Nephron (organoid): ENCODE results near the gene ABCC3.
A peak's percentile ranks its signal among the peaks of the same experiment; 100 is the strongest.

ENCODE experiments used
- H3K27ac Mint-ChIP-seq, 3 experiments: 2 replicates each; pipeline ENCODE4 v1.8.0; 2020; ENCODE audit warnings: mixed read lengths in 3 of 3, mild to moderate bottlenecking in 2 of 3, moderate library complexity in 1 of 3
- H3K27me3 Mint-ChIP-seq: 2 replicates; pipeline ENCODE4 v1.8.0; 2021; ENCODE audit warnings: low read depth, mild to moderate bottlenecking, moderate library complexity, mixed read lengths
- H3K36me3 Mint-ChIP-seq: 2 replicates; pipeline ENCODE4 v1.8.0; 2020; ENCODE audit warnings: low read depth, mixed read lengths
- H3K4me1 Mint-ChIP-seq: 2 replicates; pipeline ENCODE4 v1.8.0; 2020; ENCODE audit warnings: mixed read lengths
- H3K4me3 Mint-ChIP-seq, 3 experiments: 2 replicates each; pipeline ENCODE4 v1.8.0; 2020; ENCODE audit warnings: mild to moderate bottlenecking in 3 of 3, mixed read lengths in 3 of 3, moderate library complexity in 2 of 3
- H3K9me3 Mint-ChIP-seq: 2 replicates; pipeline ENCODE4 v1.8.0; 2020; ENCODE audit warnings: mixed read lengths
- TF ChIP-seq, protein P1 (sequence below), 3 experiments: fragments of 200-600 bp; sonication (generic); IDR thresholded peaks; one replicate each; pipeline ENCODE4 v1.5.0; 2021; ENCODE audit warnings: antibody characterized with exemption in 3 of 3; ENCODE audit not compliant: unreplicated experiment in 3 of 3

Gene ABCC3

DNA sequence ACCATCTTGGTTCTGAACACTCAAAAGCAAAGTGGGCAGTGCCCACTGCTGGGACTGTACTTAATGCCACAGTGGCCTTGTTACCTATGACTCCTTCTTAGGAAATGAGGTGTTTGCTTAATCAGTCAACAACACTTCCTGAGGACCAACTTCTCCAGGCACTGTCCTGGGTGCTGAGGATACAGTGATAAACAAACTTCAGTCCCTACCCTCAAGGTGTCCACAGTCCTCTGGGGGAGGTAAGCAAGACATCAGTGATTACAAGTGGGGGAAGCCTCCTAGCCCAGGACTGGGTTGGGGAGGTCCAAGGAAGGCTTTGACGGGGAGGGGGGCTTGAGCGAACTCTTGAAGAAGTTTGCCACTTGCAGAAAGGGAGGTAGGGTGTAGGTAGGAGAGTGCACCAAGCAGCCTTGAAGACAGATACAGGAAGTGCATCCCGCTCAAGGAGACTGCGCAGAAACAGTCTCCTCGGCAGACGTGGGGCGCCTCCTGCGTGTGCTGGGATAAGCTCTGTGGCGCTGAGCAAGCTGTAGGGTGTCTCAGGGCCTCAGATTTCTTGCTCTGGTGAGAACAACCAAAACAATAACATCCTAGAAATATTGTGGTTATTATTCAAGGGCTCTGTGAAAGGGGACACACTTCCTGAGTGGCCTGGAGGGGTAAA is 2.6 kb upstream of the ABCC3 start:
- Mint-ChIP-seq H3K36me3 (no peaks in the 10 kb centered on the region), H3K27ac (no peak overlapping the region), H3K4me3 (no peak overlapping the region), H3K9me3 (no peaks in the 10 kb centered on the region), H3K27me3 (peaks cover 71% of the 10 kb centered on the region), H3K4me1 (peaks cover 54% of the 10 kb centered on the region)
- TF ChIP-seq, protein P1, sequence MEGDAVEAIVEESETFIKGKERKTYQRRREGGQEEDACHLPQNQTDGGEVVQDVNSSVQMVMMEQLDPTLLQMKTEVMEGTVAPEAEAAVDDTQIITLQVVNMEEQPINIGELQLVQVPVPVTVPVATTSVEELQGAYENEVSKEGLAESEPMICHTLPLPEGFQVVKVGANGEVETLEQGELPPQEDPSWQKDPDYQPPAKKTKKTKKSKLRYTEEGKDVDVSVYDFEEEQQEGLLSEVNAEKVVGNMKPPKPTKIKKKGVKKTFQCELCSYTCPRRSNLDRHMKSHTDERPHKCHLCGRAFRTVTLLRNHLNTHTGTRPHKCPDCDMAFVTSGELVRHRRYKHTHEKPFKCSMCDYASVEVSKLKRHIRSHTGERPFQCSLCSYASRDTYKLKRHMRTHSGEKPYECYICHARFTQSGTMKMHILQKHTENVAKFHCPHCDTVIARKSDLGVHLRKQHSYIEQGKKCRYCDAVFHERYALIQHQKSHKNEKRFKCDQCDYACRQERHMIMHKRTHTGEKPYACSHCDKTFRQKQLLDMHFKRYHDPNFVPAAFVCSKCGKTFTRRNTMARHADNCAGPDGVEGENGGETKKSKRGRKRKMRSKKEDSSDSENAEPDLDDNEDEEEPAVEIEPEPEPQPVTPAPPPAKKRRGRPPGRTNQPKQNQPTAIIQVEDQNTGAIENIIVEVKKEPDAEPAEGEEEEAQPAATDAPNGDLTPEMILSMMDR (IDR thresholded peaks at IDR 0.05; ENCODE audit: unreplicated experiment in 3 of 3): no peak

- Mint-ChIP-seq H3K27ac (peak overlapping the region in 1 of 3 experiments; percentile 48), H3K36me3 (no peaks in the 10 kb centered on the region), H3K4me1 (peaks cover 54% of the 10 kb centered on the region), H3K9me3 (no peaks in the 10 kb centered on the region), H3K4me3 (peak overlapping the region; percentile 5 to 37 (median 20)), H3K27me3 (peaks cover 77% of the 10 kb centered on the region)
- TF ChIP-seq, protein P1 (IDR thresholded peaks at IDR 0.05; ENCODE audit: unreplicated experiment in 3 of 3): no peak
Measured at GRCh38 chr17:50632637-50633036, 2.0 kb upstream of the ABCC3 start.

DNA sequence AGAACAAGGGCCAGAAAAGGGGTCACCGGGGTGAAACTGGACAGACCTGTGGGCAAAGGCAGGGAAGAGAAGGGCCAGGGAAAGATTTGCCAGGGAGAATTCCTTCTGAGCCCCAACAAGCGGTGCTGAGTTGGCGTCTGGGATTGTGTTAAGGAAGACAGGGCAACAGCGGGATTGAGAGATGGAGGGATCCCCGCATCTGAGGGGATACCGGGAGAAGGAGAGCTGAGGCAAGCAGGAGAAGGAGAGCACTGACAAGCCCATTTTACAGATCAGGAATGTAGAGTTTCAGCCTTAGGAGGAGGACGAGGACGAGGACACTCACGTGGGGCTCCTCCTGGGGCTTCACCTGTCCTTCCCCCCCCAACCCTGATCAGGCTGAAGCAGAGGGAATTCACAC is 998 bp upstream of the ABCC3 start:
- TF ChIP-seq, protein P1 (IDR thresholded peaks at IDR 0.05; ENCODE audit: unreplicated experiment in 3 of 3): no peak
- no peak overlapping the region for H3K27ac Mint-ChIP-seq

DNA sequence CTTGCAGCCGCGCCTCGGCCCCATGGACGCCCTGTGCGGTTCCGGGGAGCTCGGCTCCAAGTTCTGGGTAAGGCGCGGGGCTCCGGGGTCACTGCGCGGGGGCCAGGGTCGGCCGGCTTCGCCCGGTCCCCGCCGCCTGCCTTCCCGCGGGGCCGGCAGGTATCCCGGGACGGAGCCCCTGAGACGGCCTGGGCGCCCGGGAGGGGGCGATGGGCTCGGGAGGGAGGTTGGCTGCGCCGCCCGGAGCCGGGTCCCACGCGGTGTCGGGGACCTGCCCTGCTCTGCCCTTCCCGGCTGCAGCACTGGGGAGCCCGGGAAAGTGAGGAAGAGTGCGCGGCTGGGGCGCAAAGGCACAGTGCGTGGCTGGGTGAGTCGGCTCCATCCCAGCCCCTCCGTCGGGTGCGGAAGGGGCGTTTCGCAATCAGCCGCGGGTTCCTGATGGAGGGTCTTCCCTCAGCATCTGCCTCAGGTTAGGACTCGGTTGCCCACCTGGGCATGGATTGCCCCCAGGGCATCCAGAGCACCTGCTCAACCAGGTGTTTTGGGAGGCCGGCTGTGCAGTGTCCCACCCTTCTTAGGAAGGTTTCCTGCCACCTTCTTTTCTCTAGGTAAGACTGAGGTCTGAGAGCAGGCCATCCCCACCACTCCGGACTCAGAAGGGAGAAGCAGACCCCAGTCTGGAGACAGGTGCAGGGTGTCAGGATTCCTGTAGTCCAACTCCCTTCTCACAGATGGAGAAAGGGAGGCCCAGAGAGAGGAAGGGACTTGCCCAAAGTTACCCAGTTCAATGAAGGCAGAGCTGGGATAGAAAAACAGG is 442 bp downstream of the ABCC3 start:
- Mint-ChIP-seq H3K4me1 (peaks cover 49% of the 10 kb centered on the region), H3K27me3 (peaks cover 81% of the 10 kb centered on the region), H3K4me3 (no peak overlapping the region), H3K27ac (no peak overlapping the region), H3K36me3 (no peaks in the 10 kb centered on the region), H3K9me3 (no peaks in the 10 kb centered on the region)
- TF ChIP-seq, protein P1 (IDR thresholded peaks at IDR 0.05; ENCODE audit: unreplicated experiment in 3 of 3): no peak

More for the DNA sequence above, 998 bp upstream of the ABCC3 start:
- H3K4me1 Mint-ChIP-seq: peaks cover 53% of the 10 kb centered on the region
- H3K4me3 Mint-ChIP-seq: peak overlapping the region; percentile 19 to 46 (median 20)
- peaks cover 78% of the 10 kb centered on the region for H3K27me3 Mint-ChIP-seq
- H3K9me3 Mint-ChIP-seq: no peaks in the 10 kb centered on the region
- H3K36me3 Mint-ChIP-seq: no peaks in the 10 kb centered on the region

- H3K4me3 Mint-ChIP-seq: peak overlapping the region in 1 of 3 experiments; percentile 34
- peaks cover 45% of the 10 kb centered on the region for H3K4me1 Mint-ChIP-seq
- TF ChIP-seq, protein P1 (IDR thresholded peaks at IDR 0.05; ENCODE audit: unreplicated experiment in 3 of 3): no peak
- no peaks in the 10 kb centered on the region for H3K9me3 Mint-ChIP-seq
- peak overlapping the region in 1 of 3 experiments; percentile 16 for H3K27ac Mint-ChIP-seq
- H3K27me3 Mint-ChIP-seq: peaks cover 76% of the 10 kb centered on the region
- no peaks in the 10 kb centered on the region for H3K36me3 Mint-ChIP-seq
Measured at GRCh38 chr17:50635732-50635981, 976 bp downstream of the ABCC3 start.
